Panc1 (cell line): ENCODE results near the gene TBC1D10A.

Experiments
- CTCF ChIP-seq: fragments of 450-650 bp; IDR thresholded peaks from 2 replicates; pipeline ENCODE4 v1.5.1; 2017; ENCODE audit warnings: mild to moderate bottlenecking
- SIN3A ChIP-seq: IDR thresholded peaks from 2 replicates; pipeline ENCODE4 v1.6.1; 2012; ENCODE audit warnings: low read depth, mild to moderate bottlenecking, low read length, moderate library complexity, borderline replicate concordance; ENCODE audit not compliant: insufficient read depth

DNA sequence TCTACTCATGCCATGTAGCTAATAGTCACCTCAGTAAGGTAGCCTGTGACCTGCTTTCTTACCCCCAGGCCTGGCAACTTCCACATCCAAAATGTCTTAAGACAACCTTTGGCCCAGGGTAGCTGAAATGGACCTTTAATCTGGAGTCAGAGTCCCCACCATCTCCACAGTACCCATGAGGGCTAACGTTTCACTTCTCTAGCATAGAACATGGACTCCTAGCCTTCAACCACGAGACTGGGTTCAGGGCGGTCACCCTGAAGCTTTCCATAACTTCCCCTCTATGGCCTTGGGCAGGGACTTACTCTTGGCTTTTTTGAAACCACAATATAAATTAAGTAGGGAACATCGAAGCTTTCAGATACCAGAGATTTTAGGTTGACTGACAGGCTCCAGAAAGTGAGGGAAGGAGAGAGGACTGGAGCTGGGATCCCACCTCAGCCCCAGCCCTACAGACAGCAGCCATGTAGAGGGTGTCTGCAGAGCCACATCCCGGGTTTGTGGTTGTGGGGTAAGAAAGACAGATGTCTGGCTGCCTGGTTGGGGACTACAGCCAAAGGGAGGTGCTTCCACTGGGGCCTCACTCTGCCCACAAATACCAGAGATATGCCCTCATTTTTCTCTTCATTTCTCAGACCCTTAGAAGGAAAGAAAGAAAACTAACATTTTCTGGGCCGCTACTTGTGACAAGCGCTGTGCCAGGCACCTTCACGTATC, 2.6 kb downstream of the TBC1D10A start:
- TF ChIP-seq CTCF (no peak), SIN3A (no peak)
